AG04449 (cell line): ENCODE results near the gene APEH.

ENCODE experiments used
- CTCF ChIA-PET: fragments of 350-600 bp; formaldehyde crosslinking; extraction: SDS; loops from one replicate; lab custom pipeline; 2021; ENCODE audit warnings: antibody characterized with exemption; lab: Yijun Ruan, JAX
- POLR2A ChIA-PET: fragments of 400-600, 350-600 bp; formaldehyde crosslinking; extraction: SDS; loops from one replicate; lab custom pipeline; 2020; ENCODE audit warnings: antibody characterized with exemption, inconsistent platforms; lab: Yijun Ruan, JAX
- DNase-seq: peaks from one replicate; pipeline ENCODE4 v3.0.0-alpha.2; 2010; ENCODE audit warnings: low read depth, low spot score
- H3K4me3 ChIP-seq: 2 replicates; pipeline ENCODE4 v1.5.1; 2011; ENCODE audit warnings: low read depth, mild to moderate bottlenecking, control low read depth, low read length
- TF ChIP-seq, protein P1 (sequence below): IDR thresholded peaks from one replicate; pipeline ENCODE4 v1.5.1; 2011; ENCODE audit warnings: mild to moderate bottlenecking, moderate library complexity, low read length, control low read depth, inconsistent platforms; ENCODE audit not compliant: insufficient read depth; ENCODE audit errors: missing control alignments

APEH gene

DNA sequence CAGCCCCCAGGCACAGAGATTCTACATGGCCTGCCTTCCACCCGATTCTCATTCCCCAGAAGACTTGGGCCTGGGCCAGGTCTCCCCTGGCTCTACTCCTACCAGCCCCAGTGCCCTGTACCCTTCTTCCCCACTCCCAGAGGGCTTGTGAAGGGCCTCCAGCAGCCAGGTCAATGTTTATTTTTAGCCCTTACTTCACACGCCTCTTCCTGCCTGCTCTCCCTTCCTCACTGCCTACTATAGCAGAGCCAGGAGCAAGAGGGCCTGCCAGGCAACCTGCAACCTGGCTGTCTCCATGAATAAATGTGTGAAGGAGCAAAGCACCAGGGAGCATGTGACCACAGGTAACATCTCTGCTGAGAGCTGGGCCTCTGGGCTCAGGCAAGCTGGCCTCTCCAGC, 26.4 kb upstream of the APEH start:
- TF ChIP-seq, protein P1, sequence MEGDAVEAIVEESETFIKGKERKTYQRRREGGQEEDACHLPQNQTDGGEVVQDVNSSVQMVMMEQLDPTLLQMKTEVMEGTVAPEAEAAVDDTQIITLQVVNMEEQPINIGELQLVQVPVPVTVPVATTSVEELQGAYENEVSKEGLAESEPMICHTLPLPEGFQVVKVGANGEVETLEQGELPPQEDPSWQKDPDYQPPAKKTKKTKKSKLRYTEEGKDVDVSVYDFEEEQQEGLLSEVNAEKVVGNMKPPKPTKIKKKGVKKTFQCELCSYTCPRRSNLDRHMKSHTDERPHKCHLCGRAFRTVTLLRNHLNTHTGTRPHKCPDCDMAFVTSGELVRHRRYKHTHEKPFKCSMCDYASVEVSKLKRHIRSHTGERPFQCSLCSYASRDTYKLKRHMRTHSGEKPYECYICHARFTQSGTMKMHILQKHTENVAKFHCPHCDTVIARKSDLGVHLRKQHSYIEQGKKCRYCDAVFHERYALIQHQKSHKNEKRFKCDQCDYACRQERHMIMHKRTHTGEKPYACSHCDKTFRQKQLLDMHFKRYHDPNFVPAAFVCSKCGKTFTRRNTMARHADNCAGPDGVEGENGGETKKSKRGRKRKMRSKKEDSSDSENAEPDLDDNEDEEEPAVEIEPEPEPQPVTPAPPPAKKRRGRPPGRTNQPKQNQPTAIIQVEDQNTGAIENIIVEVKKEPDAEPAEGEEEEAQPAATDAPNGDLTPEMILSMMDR = no peak
- ChIA-PET CTCF (interaction anchor here (3.5 kb wide), 1 partner anchor 24 kb away, joined by 13 read pairs; no protein-coding TSS in a partner anchor), POLR2A (no interaction called here)
- H3K4me3 ChIP-seq = no peak overlapping the region
- DNase-seq = no peak

DNA sequence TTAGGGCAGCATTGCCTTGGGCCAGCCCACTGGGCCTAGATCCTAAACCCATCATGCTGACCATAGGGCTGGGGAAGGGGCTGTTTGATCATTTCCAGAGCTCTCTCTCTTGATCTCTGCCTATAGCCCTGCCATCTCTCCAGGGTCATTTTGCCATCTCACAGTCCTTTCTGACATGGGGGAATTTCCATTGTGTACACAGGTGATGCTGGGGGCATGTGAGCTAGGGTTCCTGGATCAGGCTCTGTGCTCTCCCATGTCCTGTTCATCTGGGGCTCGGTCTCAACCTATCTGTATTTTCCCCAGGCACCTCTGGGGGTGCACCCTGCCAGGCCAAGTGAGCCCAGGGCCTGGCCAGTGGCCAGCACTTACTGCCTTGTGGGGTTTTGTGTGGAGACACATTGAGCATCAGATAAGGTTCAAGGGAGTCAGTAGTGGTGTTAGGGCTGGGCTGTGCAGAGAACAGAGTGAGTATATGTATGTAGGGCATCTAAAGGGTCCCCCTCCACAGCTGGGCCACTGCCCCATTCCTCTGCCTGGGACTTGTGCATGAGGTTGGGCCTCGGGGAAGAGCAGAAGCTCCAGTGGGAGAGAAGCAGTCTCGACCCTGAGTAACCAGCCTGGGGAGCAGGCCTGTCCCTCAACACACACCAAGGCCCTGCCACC, 25.7 kb upstream of the APEH start:
- DNase-seq = no peak
- POLR2A ChIA-PET = no interaction called here
- H3K4me3 ChIP-seq = no peak overlapping the region
- TF ChIP-seq, protein P1 = no peak
- CTCF ChIA-PET = interaction anchor here (1.1 to 3.5 kb wide), 2 partner anchors 23 to 108 kb away, joined by 3 to 13 read pairs; no protein-coding TSS in a partner anchor

DNA sequence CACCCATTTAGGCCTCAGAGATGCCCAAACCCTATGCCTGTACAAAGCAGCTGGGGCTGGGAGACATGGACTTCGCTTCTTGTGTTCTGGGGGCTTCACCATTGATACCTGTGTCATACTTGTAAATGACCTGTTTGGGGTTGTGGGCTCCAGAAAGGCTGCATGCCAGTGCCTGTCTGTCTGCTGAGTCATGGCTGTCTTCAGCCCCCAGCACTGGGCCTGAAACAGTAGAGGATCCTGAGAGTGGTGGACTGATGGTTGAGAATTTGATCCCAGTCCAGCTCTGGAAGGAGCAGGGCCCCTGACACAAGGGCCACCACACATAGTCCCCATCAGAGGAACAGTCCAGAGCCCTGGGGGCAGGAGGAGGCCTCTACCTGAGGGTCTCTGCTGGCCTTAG, 24.6 kb upstream of the APEH start:
- POLR2A ChIA-PET = no interaction called here
- TF ChIP-seq, protein P1 = no peak
- H3K4me3 ChIP-seq = no peak overlapping the region
- CTCF ChIA-PET = no interaction called here
- no peak for DNase-seq

DNA sequence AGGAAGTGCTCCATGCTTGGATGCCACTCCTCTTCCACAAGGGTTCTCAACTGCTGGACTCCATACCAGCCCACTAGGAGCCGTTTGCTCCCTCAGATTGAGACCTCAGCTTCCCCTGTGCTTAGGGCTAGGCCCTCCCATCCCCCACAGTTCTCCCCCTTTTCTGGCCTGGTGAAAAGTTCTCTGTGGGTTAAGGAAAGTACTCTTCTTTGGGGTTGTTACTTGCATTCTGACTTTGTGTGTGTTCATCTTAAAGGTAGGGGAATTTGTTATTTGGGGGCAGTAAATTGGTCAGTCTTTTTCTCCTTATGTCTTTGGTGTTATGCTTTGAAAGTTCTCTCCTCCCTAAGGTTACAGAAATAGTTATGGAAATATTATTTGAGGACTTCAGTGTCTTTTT, 24.0 kb upstream of the APEH start:
- DNase-seq = no peak
- TF ChIP-seq, protein P1 = no peak
- no peak overlapping the region for H3K4me3 ChIP-seq
- POLR2A ChIA-PET = no interaction called here
- CTCF ChIA-PET = no interaction called here

DNA sequence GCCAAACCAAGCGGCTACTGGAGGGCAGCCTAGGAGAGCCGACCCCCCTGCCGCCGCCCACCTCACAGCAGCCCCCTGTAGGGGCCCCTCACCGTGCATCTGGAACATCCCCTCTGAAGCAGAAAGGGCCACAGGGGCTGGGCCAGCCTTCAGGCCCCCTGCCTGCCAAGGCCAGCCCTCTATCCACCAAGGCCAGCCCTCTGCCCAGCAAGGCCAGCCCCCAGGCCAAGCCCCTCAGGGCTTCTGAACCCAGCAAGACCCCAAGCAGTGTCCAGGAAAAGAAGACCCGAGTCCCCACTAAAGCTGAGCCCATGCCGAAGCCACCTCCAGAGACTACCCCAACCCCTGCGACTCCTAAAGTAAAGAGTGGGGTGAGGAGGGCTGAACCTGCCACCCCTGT, 23.5 kb upstream of the APEH start:
- TF ChIP-seq, protein P1 = no peak
- H3K4me3 ChIP-seq = no peak overlapping the region
- no peak for DNase-seq
- POLR2A ChIA-PET = no interaction called here
- CTCF ChIA-PET = no interaction called here

DNA sequence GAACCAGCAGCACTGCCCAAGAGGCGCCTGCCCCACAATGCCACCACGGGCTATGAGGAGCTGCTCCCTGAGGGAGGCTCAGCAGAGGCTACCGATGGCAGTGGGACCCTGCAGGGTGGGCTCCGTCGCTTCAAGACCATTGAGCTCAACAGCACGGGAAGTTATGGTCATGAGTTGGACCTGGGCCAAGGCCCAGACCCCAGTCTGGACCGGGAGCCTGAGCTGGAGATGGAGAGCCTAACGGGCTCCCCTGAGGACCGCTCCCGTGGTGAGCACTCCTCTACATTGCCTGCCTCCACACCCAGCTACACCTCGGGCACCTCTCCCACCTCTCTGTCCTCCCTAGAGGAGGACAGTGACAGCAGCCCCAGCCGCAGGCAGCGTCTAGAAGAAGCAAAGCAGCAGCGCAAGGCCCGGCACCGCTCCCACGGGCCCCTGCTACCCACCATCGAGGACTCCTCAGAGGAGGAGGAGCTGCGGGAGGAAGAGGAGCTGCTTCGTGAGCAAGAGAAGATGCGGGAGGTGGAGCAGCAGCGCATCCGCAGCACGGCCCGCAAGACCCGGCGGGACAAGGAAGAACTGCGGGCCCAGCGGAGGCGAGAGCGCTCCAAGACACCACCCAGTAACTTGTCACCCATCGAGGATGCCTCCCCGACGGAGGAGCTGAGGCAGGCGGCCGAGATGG, 21.8 kb upstream of the APEH start:
- POLR2A ChIA-PET = no interaction called here
- H3K4me3 ChIP-seq = no peak overlapping the region
- CTCF ChIA-PET = interaction anchor here (1.6 kb wide), 1 partner anchor 19 kb away, joined by 9 read pairs; no protein-coding TSS in a partner anchor
- TF ChIP-seq, protein P1 = no peak
- DNase-seq = no peak
